Keratinocyte (primary cell): Measurements from ENCODE around the gene CLCN1. TPM values are rescaled to one million over a fixed set of nuclear protein-coding genes. Genes with fewer than 3 reads are reported as not detected.

ENCODE experiments used
- DNase-seq: peaks from one replicate; pipeline ENCODE4 v3.0.0-alpha.2; 2011; ENCODE audit warnings: low read depth, missing footprints, low spot score
- FAIRE-seq: peaks from 2 replicates; lab custom pipeline; 2011; peaks lifted over from hg19 to GRCh38; lab: Jason Lieb, UNC
- H2AFZ ChIP-seq: 2 replicates; pipeline ENCODE4 v1.6.0; 2012; ENCODE audit warnings: low read length, control low read depth, inconsistent platforms; ENCODE audit not compliant: control insufficient read depth
- H3K27ac ChIP-seq: 2 replicates; pipeline ENCODE4 v1.5.1; 2011; ENCODE audit warnings: low read length; ENCODE audit not compliant: control insufficient read depth, insufficient read depth
- H3K27me3 ChIP-seq: 3 replicates; pipeline ENCODE4 v1.6.0; 2011; ENCODE audit warnings: low read length; ENCODE audit not compliant: control insufficient read depth, insufficient read depth; ENCODE audit errors: extremely low read depth
- H3K36me3 ChIP-seq, 2 experiments: 2 replicates in 1 of 2; 3 replicates in 1 of 2; pipeline ENCODE4 v1.5.1; 2011; ENCODE audit warnings: low read length in 2 of 2, mild to moderate bottlenecking in 1 of 2; ENCODE audit not compliant: control insufficient read depth in 2 of 2, insufficient read depth in 2 of 2; ENCODE audit errors: extremely low read depth in 1 of 2
- H3K4me1 ChIP-seq: 3 replicates; pipeline ENCODE4 v1.5.1; 2011; ENCODE audit warnings: low read length; ENCODE audit not compliant: control insufficient read depth, insufficient read depth; ENCODE audit errors: extremely low read depth
- H3K4me2 ChIP-seq: 3 replicates; pipeline ENCODE4 v1.6.0; 2011; ENCODE audit warnings: low read depth, low read length; ENCODE audit not compliant: control insufficient read depth, insufficient read depth; ENCODE audit errors: extremely low read depth
- H3K4me3 ChIP-seq, 3 experiments: fragments of 200-600 bp in 1 of 3; sonication (generic) in 1 of 3; 2 replicates in 2 of 3; 3 replicates in 1 of 3; pipeline ENCODE4 v1.5.1; 2011 to 2016; ENCODE audit warnings: low read length in 3 of 3, mild to moderate bottlenecking in 3 of 3, control low read depth in 2 of 3, inconsistent platforms in 1 of 3, low read depth in 1 of 3, mixed read lengths in 1 of 3, mixed run types in 1 of 3, moderate library complexity in 1 of 3; ENCODE audit not compliant: control insufficient read depth in 2 of 3, insufficient read depth in 2 of 3; ENCODE audit errors: extremely low read depth in 1 of 3
- H3K79me2 ChIP-seq: 2 replicates; pipeline ENCODE4 v1.6.0; 2012; ENCODE audit warnings: low read length; ENCODE audit not compliant: control insufficient read depth, insufficient read depth
- H3K9ac ChIP-seq: 3 replicates; pipeline ENCODE4 v1.6.0; 2011; ENCODE audit warnings: low read length; ENCODE audit not compliant: control insufficient read depth, insufficient read depth; ENCODE audit errors: extremely low read depth
- H3K9me1 ChIP-seq: 3 replicates; pipeline ENCODE4 v1.6.0; 2011; ENCODE audit warnings: low read length; ENCODE audit not compliant: control insufficient read depth, insufficient read depth; ENCODE audit errors: extremely low read depth
- H3K9me3 ChIP-seq: 2 replicates; pipeline ENCODE4 v1.5.1; 2012; ENCODE audit warnings: low read depth, low read length; ENCODE audit not compliant: control insufficient read depth
- H4K20me1 ChIP-seq: 3 replicates; pipeline ENCODE4 v1.6.0; 2011; ENCODE audit warnings: low read length; ENCODE audit not compliant: control insufficient read depth, insufficient read depth; ENCODE audit errors: extremely low read depth
- EZH2 ChIP-seq: IDR thresholded peaks from one replicate; pipeline ENCODE4 v1.6.1; 2012; ENCODE audit warnings: inconsistent platforms, mild to moderate bottlenecking, low read length, moderate library complexity
- dilution Hi-C: fragments of 300-500 bp; cut with MboI; formaldehyde crosslinking; loops from one replicate; pipeline ENCODE4 v1.7.0; 2020; ENCODE audit warnings: low sequenced_read_pairs; ENCODE audit not compliant: extremely low pct_ligation_motif_present
- polyA plus RNA-seq, 5 experiments: library from polyadenylated mRNA; depleted of rRNA in 3 of 5; stranded (reverse) in 3 of 5; stranded (forward) in 1 of 5; unstranded in 1 of 5; fragments of >200 nt; gene quantifications; 1 replicate in 1 of 5; 2 replicates in 3 of 5; 3 replicates in 1 of 5; pipeline versions ENCODE4 v1.2.1 to v1.2.3, GENCODE V29; 2011 to 2012; ENCODE audit warnings: missing spikeins in 2 of 5, low read depth in 1 of 5, low replicate concordance in 1 of 5
- TF ChIP-seq, protein P1 (sequence below), 3 experiments: IDR thresholded peaks in 1 of 3; conservative IDR thresholded peaks in 1 of 3; optimal IDR thresholded peaks in 1 of 3; 2 replicates in 2 of 3; 3 replicates in 1 of 3; pipeline versions ENCODE3 to v1.5.1; 2011; ENCODE audit warnings: low read length in 3 of 3, mild to moderate bottlenecking in 3 of 3, moderate library complexity in 2 of 3, control low read depth in 1 of 3, inconsistent platforms in 1 of 3; ENCODE audit not compliant: insufficient read depth in 2 of 3; ENCODE audit errors: extremely low read depth in 1 of 3

The CLCN1 gene
- polyA plus RNA-seq, 1 donor (not counting 4 experiments of a cell fraction or from before 2014, with no cell fraction given) = not detected

DNA sequence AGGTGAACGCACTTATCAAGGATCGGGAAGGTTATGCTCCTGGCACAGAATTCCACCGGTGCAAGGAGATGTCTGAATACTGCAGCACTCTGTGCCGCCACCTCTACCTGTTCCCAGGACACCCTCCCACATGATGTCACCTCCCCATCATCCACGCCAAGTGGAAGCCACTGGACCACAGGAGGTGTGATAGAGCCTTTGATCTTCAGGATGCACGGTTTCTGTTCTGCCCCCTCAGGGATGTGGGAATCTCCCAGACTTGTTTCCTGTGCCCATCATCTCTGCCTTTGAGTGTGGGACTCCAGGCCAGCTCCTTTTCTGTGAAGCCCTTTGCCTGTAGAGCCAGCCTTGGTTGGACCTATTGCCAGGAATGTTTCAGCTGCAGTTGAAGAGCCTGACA, 11.0 kb upstream of the CLCN1 start:
- H3K9me3 ChIP-seq = no peaks in the 10 kb centered on the region
- no peaks in the 10 kb centered on the region for H3K27me3 ChIP-seq
- no peaks in the 10 kb centered on the region for H3K9me1 ChIP-seq
- H2AFZ ChIP-seq = no peak overlapping the region
- dilution Hi-C loops = no loop called here
- no peaks in the 10 kb centered on the region for H4K20me1 ChIP-seq
- DNase-seq (no peak), FAIRE-seq (no peak)
- peaks cover 25 to 43% of the 10 kb centered on the region in 2 experiments for H3K36me3 ChIP-seq
- H3K79me2 ChIP-seq = no peaks in the 10 kb centered on the region
- peaks cover 7% of the 10 kb centered on the region for H3K4me1 ChIP-seq
- no peak overlapping the region for H3K9ac ChIP-seq
- no peak overlapping the region for H3K4me3 ChIP-seq
- TF ChIP-seq EZH2 = no peak
- TF ChIP-seq, protein P1, sequence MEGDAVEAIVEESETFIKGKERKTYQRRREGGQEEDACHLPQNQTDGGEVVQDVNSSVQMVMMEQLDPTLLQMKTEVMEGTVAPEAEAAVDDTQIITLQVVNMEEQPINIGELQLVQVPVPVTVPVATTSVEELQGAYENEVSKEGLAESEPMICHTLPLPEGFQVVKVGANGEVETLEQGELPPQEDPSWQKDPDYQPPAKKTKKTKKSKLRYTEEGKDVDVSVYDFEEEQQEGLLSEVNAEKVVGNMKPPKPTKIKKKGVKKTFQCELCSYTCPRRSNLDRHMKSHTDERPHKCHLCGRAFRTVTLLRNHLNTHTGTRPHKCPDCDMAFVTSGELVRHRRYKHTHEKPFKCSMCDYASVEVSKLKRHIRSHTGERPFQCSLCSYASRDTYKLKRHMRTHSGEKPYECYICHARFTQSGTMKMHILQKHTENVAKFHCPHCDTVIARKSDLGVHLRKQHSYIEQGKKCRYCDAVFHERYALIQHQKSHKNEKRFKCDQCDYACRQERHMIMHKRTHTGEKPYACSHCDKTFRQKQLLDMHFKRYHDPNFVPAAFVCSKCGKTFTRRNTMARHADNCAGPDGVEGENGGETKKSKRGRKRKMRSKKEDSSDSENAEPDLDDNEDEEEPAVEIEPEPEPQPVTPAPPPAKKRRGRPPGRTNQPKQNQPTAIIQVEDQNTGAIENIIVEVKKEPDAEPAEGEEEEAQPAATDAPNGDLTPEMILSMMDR (optimal IDR thresholded peaks at IDR 0.05 in 1 of 3, IDR thresholded peaks at IDR 0.05 in 1 of 3, conservative IDR thresholded peaks at IDR 0.05 in 1 of 3; ENCODE audit: extremely low read depth in 1 of 3, insufficient read depth in 2 of 3, low read length in 3 of 3) = no peak
- H3K27ac ChIP-seq = no peak overlapping the region
- no peak overlapping the region for H3K4me2 ChIP-seq

DNA sequence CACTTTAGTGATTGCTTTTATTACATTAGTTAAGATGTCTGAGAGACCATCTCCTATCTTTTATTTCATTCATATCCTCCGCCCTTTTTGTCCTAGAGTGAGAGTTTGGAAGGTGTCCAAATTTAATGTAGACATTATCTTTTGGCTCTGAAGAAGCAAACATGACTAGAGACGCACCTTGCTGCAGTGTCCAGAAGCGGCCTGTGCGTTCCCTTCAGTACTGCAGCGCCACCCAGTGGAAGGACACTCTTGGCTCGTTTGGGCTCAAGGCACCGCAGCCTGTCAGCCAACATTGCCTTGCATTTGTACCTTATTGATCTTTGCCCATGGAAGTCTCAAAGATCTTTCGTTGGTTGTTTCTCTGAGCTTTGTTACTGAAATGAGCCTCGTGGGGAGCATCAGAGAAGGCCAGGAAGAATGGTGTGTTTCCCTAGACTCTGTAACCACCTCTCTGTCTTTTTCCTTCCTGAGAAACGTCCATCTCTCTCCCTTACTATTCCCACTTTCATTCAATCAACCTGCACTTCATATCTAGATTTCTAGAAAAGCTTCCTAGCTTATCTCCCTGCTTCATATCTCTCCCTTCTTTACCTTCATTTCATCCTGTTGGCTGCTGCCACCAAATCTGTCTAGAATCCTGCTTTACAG, 10.4 kb upstream of the CLCN1 start:
- dilution Hi-C loops = no loop called here
- Histone ChIP-seq H3K4me2 (no peak overlapping the region), H3K27me3 (no peaks in the 10 kb centered on the region), H4K20me1 (no peaks in the 10 kb centered on the region), H2AFZ (no peak overlapping the region), H3K9me1 (no peaks in the 10 kb centered on the region), H3K4me1 (peaks cover 7% of the 10 kb centered on the region), H3K79me2 (no peaks in the 10 kb centered on the region), H3K36me3 (peaks cover 23 to 37% of the 10 kb centered on the region in 2 experiments), H3K27ac (no peak overlapping the region), H3K4me3 (no peak overlapping the region), H3K9ac (no peak overlapping the region), H3K9me3 (no peaks in the 10 kb centered on the region)
- DNase-seq = no peak
- TF ChIP-seq, protein P1 (optimal IDR thresholded peaks at IDR 0.05 in 1 of 3, IDR thresholded peaks at IDR 0.05 in 1 of 3, conservative IDR thresholded peaks at IDR 0.05 in 1 of 3; ENCODE audit: extremely low read depth in 1 of 3, insufficient read depth in 2 of 3, low read length in 3 of 3) = peak; percentile 89 to 95 (median 90)
- TF ChIP-seq EZH2 = no peak
- no peak for FAIRE-seq
